ENCODE measurements around the gene CT45A1. TPM values are rescaled to one million over a fixed set of nuclear protein-coding genes. Genes with fewer than 3 reads are reported as not detected.

CT45A1 gene
- total and polyA plus RNA-seq, 2 of the 8 experiments (the other 6 are each of a cell fraction or from before 2014, with no cell fraction given) = not detected

Small RNA genes within 50 kb of the gene (small RNA-seq; reads per million reads assigned to genes)
- gene AC240442.1 (ENCODE audit: insufficient read depth) = not detected

Other genes with a start within 250 kb of the CT45A1 start
- gene INTS6L, start 193.0 kb upstream of the CT45A1 start, total RNA-seq (2021; fragmentation: NEBNext Ultra II Directional; extraction: Animal tissue kit (Norgen Biotek cat#: 25700)) = 5.2 TPM in 2 replicates
- gene INTS6L, start 193.0 kb upstream of the CT45A1 start, polyA plus RNA-seq (2011; rRNA removed) = 2.6 and 4.1 TPM in 2 replicates
- not detected in 2 replicates for gene CT45A3, start 54.6 kb downstream of the CT45A1 start, total RNA-seq (2021; fragmentation: NEBNext Ultra II Directional; extraction: Animal tissue kit (Norgen Biotek cat#: 25700))
- gene CT45A3, start 54.6 kb downstream of the CT45A1 start, polyA plus RNA-seq (2011; rRNA removed) = not detected in 2 replicates
- gene CT45A5, start 71.9 kb downstream of the CT45A1 start, total RNA-seq (2021; fragmentation: NEBNext Ultra II Directional; extraction: Animal tissue kit (Norgen Biotek cat#: 25700)) = not detected in 2 replicates
- not detected in 2 replicates for gene CT45A5, start 71.9 kb downstream of the CT45A1 start, polyA plus RNA-seq (2011; rRNA removed)
- gene CT45A6, start 89.1 kb downstream of the CT45A1 start, total RNA-seq (2021; fragmentation: NEBNext Ultra II Directional; extraction: Animal tissue kit (Norgen Biotek cat#: 25700)) = not detected in 2 replicates
- gene CT45A6, start 89.1 kb downstream of the CT45A1 start, polyA plus RNA-seq (2011; rRNA removed) = not detected in 2 replicates
- gene CT45A2, start 106.4 kb downstream of the CT45A1 start, total RNA-seq (2021; fragmentation: NEBNext Ultra II Directional; extraction: Animal tissue kit (Norgen Biotek cat#: 25700)) = not detected in 2 replicates
- gene CT45A2, start 106.4 kb downstream of the CT45A1 start, polyA plus RNA-seq (2011; rRNA removed) = not detected in 2 replicates
- not detected in 2 replicates for gene CT45A7, start 123.6 kb downstream of the CT45A1 start, total RNA-seq (2021; fragmentation: NEBNext Ultra II Directional; extraction: Animal tissue kit (Norgen Biotek cat#: 25700))
- not detected in 2 replicates for gene CT45A7, start 123.6 kb downstream of the CT45A1 start, polyA plus RNA-seq (2011; rRNA removed)
- not detected in 2 replicates for gene CT45A8, start 140.9 kb downstream of the CT45A1 start, total RNA-seq (2021; fragmentation: NEBNext Ultra II Directional; extraction: Animal tissue kit (Norgen Biotek cat#: 25700))
- not detected in 2 replicates for gene CT45A8, start 140.9 kb downstream of the CT45A1 start, polyA plus RNA-seq (2011; rRNA removed)
- gene CT45A9, start 158.2 kb downstream of the CT45A1 start, total RNA-seq (2021; fragmentation: NEBNext Ultra II Directional; extraction: Animal tissue kit (Norgen Biotek cat#: 25700)) = not detected in 2 replicates
- gene CT45A9, start 158.2 kb downstream of the CT45A1 start, polyA plus RNA-seq (2011; rRNA removed) = not detected in 2 replicates
- gene CT45A10, start 179.8 kb downstream of the CT45A1 start, total RNA-seq (2021; fragmentation: NEBNext Ultra II Directional; extraction: Animal tissue kit (Norgen Biotek cat#: 25700)) = not detected in 2 replicates
- gene CT45A10, start 179.8 kb downstream of the CT45A1 start, polyA plus RNA-seq (2011; rRNA removed) = not detected in 2 replicates
- not detected in 2 replicates for gene SAGE1, start 180.1 kb downstream of the CT45A1 start, total RNA-seq (2021; fragmentation: NEBNext Ultra II Directional; extraction: Animal tissue kit (Norgen Biotek cat#: 25700))
- gene SAGE1, start 180.1 kb downstream of the CT45A1 start, polyA plus RNA-seq (2011; rRNA removed) = not detected in 2 replicates

All from H1 (cell line).